ENCODE results near the gene HAUS2. TPM values are rescaled to one million over a fixed set of nuclear protein-coding genes. Genes with fewer than 3 reads are reported as not detected.

Gene HAUS2
- total RNA-seq, 4 donors from 2014 or later, result 20.6 to 32.3 (median 25.2) TPM

DNA sequence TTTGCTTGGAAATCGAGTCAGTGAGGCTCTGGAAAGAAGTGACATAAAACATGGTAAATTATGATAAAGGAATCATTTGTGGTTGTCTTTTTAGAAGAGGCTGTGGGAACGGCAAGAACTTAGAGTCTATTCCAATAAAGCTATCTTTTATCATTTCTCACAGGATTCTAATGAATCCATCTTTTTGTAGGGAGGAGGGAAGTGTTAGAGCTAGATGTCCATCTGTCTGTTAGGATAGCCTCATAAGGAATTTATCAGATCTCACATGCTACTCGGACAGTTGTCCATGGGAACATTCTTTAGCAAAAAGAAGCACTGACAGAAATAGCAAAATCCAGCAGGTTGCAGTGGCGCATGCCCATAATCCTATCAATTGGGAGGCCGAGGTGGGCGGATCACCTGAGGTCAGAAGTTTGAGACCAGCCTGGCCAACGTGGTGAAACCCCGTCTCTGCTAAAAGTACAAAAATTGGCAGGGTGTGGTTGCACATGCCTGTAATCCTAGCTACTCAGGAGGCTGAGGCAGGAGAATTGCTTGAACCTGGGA lies 63.8 kb downstream of the HAUS2 start:
- H3K36me3 ChIP-seq, result no peaks in the 10 kb centered on the region
- no peaks in the 10 kb centered on the region for H3K9me3 ChIP-seq
- peaks cover 0 to 9% of the 10 kb centered on the region in 2 donors for H3K4me1 ChIP-seq
- intact Hi-C loops (cut with DNase I), result no loop called here
- WGBS, 2 donors, result 85 to 86% methylated on average over 8 of the region's 8 CpGs
- H3K27me3 ChIP-seq, result no peaks in the 10 kb centered on the region
- no peak overlapping the region for H3K27ac ChIP-seq
- no peak overlapping the region for H3K4me3 ChIP-seq (replicated peaks in 1 of 3)
- TF ChIP-seq POLR2A (IDR thresholded peaks at IDR 0.05) (no peak), CTCF (IDR thresholded peaks at IDR 0.05) (no peak)
- no peak for DNase-seq

DNA sequence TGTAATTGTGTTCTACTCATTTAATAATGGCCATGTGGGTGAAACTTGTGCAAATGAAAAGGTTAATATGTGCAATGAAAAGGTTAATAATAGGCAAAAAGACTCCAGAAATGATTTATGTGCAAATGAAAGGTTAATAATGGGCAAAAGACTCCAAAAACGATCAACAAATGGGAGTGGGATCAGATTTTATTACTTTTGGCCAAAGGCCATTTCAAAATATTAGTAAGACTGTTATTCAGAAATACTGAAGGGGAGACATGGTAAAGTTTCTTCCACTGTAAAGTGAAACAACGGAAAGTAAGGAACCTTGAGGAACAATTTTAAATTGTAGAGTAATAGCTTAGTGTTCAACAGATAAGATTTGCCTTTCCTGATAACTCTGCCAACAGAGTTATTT lies 67.5 kb downstream of the HAUS2 start:
- Histone ChIP-seq H3K27ac (no peak overlapping the region), H3K4me3 (replicated peaks in 1 of 3) (no peak overlapping the region), H3K36me3 (no peaks in the 10 kb centered on the region), H3K4me1 (no peaks in the 10 kb centered on the region), H3K9me3 (no peaks in the 10 kb centered on the region), H3K27me3 (no peaks in the 10 kb centered on the region)
- 59 to 67% methylated on average over 2 of the region's 2 CpGs for WGBS, 2 donors
- intact Hi-C loops (cut with DNase I), result no loop called here
- DNase-seq, result no peak
- TF ChIP-seq POLR2A (IDR thresholded peaks at IDR 0.05) (no peak), CTCF (IDR thresholded peaks at IDR 0.05) (no peak)

Other genes starting within 250 kb of the HAUS2 start
- gene CAPN3, start 189.3 kb upstream of the HAUS2 start, total RNA-seq, result 1 to 10 TPM; 3.0 to 6.8 (median 4.0) TPM
- 10 to 100 TPM; 42.9 to 54.8 (median 50.3) TPM for gene ZNF106, start 57.7 kb upstream of the HAUS2 start, total RNA-seq
- 10 to 100 TPM; 55.7 to 76.9 (median 69.6) TPM for gene SNAP23, start 53.2 kb upstream of the HAUS2 start, total RNA-seq
- 10 to 100 TPM; 17.1 to 21.2 (median 18.6) TPM for gene LRRC57, start within 50 bp of the HAUS2 start, total RNA-seq
- gene STARD9, start 26.8 kb downstream of the HAUS2 start, total RNA-seq, result 10 to 100 TPM in 2 of 4 donors, 1 to 10 TPM in 2; 6.4 to 23.4 (median 10.1) TPM
- gene CDAN1, start 188.3 kb downstream of the HAUS2 start, total RNA-seq, result 10 to 100 TPM in 3 of 4 donors, 1 to 10 TPM in 1; 9.4 to 15.9 (median 12.6) TPM

Data from thyroid gland (tissue), 4 donors.